GM12872 (cell line): Measurements from ENCODE around the gene KIAA2012.

Experiments
- CTCF ChIP-seq: IDR thresholded peaks from 3 replicates; pipeline ENCODE4 v1.5.1; 2011; ENCODE audit warnings: low read depth, mild to moderate bottlenecking, low read length, moderate library complexity; ENCODE audit not compliant: insufficient read depth

Gene KIAA2012

GRCh38 chr2:202037086-202037485 is 36.0 kb upstream of the KIAA2012 start:
- no peak for TF ChIP-seq CTCF

DNA sequence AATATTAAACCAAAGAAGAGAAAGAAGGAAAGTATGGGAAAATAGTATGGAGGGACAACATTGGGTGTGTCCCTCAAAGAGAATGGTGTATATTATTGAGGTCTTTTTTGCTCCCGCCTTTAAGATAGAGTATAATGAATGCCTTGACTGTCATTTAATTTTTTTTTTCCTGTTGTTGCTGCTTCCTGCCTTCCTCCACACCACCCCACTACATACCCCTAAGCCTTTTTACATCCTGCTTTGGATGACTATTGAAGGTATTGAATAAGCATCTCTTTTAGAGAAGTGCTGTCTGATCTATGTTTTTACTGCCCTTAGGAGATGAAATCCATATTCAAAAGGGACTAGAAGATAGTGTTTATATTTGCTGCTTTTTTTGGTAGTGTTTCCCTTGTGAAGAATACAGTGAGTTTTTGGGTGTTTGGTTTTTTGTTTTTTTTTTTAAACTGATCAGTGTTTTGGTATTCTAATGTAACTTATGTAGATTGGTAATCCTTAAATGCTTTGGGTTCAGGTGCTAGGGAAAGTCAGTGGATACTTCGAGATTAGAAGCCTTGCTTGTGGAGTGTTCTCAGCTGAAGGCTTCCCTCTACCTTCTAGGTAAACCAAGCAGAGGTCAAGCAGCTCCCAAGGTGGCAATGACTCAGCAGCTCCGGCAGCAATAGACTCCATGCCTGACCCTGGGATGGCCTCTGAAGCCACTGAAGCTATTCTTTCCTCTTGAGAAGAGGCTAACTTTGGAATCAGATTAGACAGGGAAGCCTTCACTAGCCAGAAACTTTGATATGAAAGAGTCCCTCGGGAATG is 34.4 kb upstream of the KIAA2012 start:
- no peak for TF ChIP-seq CTCF

- TF ChIP-seq CTCF = no peak
These were observed 33.6 kb upstream of the KIAA2012 start for GRCh38 chr2:202039278-202040078.

DNA sequence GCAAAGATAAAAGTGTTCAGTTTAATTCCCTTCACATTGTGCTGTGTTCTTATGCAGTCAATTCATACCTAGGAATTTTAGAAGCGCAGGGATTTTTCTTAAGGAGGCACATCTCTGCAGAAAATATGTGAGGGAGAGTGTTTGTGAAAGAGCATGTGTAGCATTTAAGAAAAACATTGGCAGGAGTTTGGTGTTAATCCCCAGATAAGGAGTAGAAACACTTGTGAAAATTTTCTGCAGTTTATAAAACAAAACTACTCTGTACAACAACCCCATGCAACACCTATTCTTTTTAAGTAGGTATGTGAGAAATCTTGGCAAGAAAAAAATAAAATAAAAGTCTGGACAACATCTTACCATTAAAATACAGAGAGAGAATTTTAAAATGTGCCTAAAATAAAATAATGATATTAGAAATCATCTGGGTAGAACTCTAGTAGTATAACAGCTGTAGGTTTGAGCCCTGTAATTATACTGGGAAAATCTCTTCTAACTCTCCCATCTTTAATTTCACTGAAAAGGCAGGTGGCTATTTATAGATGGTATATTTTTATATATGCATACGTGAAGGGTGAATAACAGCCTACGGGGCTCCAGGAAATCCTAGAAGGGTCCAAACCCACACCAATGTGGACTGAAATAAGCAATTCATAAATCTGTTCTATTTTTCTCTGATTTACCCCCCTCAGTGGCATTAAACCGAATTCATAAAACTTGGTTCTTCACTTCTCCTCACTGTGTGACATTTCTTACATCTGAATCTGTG is 32.8 kb upstream of the KIAA2012 start:
- no peak for TF ChIP-seq CTCF

DNA sequence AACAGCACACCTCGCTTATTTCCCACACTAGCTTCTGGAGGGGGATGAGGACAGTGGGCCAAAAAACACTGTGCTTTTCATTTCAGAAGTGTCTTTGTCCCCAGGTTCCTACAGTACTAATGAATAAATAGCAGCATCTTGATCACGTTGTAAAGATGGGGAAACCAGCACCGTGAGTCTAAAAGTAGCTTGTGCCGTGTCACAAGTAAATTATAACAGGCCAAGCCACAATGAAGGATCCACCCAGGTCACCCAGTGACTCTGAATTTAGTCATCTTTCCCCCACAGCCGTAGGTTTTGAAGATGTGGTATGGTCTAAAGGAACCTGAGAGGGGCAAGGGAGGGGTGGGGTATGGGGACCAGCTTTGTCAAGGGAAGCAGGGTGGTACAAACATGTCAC is 30.6 kb upstream of the KIAA2012 start:
- no peak for TF ChIP-seq CTCF

DNA sequence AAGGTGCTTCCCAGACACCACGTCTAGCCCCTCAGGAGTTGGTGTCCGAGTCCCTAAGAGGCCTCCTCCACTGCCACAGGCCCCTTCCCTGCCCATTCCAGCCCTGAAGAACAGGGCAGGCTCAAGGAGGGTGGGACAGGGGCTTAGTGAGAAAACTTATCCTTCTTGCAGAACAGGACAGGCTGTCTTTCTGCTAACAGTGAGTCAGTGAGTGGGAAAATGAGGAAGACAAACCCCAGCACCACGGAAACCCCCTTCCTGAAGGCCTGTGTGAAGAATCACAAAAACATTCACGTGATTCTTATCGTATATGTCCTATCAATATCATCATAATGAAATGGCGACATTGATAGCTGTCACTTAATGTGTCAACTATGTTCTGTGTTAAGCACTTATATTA is 29.6 kb upstream of the KIAA2012 start:
- no peak for TF ChIP-seq CTCF

DNA sequence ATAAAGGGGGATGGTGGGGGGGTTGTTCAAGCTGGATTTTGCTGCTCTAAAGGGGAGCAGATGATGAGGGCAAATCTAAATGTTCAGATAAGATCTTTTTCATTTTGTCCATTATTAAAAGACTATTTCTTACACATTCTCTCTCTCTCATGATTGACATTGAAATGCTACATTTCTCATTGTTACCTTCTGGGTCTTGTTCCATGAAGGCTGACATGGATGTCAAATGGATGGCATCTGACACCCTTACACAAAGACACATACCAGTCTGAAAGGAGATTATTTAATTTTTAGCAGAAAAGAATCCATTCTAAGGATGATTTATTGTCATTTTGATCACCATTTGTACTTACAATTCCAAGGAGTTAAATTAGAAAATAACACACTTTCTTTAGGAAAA is 28.3 kb upstream of the KIAA2012 start:
- no peak for TF ChIP-seq CTCF
